ENCODE data around the gene BIRC3.

The BIRC3 gene

GRCh38 chr11:102317099-102317767 is at the start of gene BIRC3:
TSS of gene BIRC3 (plus strand) at chr11:102317484. CDS start at chr11:102324510, 7,026 bp downstream.
- peak; percentile 93 for DNase-seq

GRCh38 chr11:102267609-102268008 is 49.7 kb upstream of the BIRC3 start:
- no peak for DNase-seq

- peak; percentile 87 for DNase-seq
Observed at GRCh38 chr11:102268083-102268984, 49.0 kb upstream of the BIRC3 start.

- DNase-seq: no peak
Observed at GRCh38 chr11:102268985-102269470, 48.3 kb upstream of the BIRC3 start.

GRCh38 chr11:102269927-102270326 is 47.4 kb upstream of the BIRC3 start:
- DNase-seq: no peak

GRCh38 chr11:102272047-102272824 is 45.0 kb upstream of the BIRC3 start:
- no peak for DNase-seq

GRCh38 chr11:102274628-102275027 is 42.7 kb upstream of the BIRC3 start:
- no peak for DNase-seq

GRCh38 chr11:102276362-102276761 is 40.9 kb upstream of the BIRC3 start:
- DNase-seq: no peak

GRCh38 chr11:102276783-102277182 is 40.5 kb upstream of the BIRC3 start:
- DNase-seq: no peak

- DNase-seq: no peak
Observed at GRCh38 chr11:102279641-102280170, 37.6 kb upstream of the BIRC3 start.

GRCh38 chr11:102280245-102280833 is 36.9 kb upstream of the BIRC3 start:
- DNase-seq: no peak

- DNase-seq: no peak
Observed at GRCh38 chr11:102283116-102283485, 34.2 kb upstream of the BIRC3 start.

- DNase-seq: no peak
Observed at GRCh38 chr11:102284008-102284407, 33.3 kb upstream of the BIRC3 start.

GRCh38 chr11:102286292-102286691 is 31.0 kb upstream of the BIRC3 start:
- no peak for DNase-seq

- peak; percentile 89 for DNase-seq
Observed at GRCh38 chr11:102287964-102288724, 29.1 kb upstream of the BIRC3 start.

GRCh38 chr11:102288725-102289083 is 28.6 kb upstream of the BIRC3 start:
- no peak for DNase-seq

- DNase-seq: no peak
Observed at GRCh38 chr11:102289592-102289991, 27.7 kb upstream of the BIRC3 start.

- DNase-seq: no peak
Observed at GRCh38 chr11:102291831-102292230, 25.5 kb upstream of the BIRC3 start.

GRCh38 chr11:102292933-102293332 is 24.4 kb upstream of the BIRC3 start:
- DNase-seq: no peak

- DNase-seq: peak; percentile 83
Observed at GRCh38 chr11:102293873-102294601, 23.2 kb upstream of the BIRC3 start.

- no peak for DNase-seq
Observed at GRCh38 chr11:102295045-102295444, 22.2 kb upstream of the BIRC3 start.

All from hematopoietic multipotent progenitor cell treated with erythropoietin and hydrocortisone succinate and interleukin-3 and kit ligand, for 4 days (in vitro differentiated cells).